HEK293 (cell line): ENCODE results near the gene PCBP1.

Experiments
- CTCF ChIA-PET: fragments of 350-600 bp; formaldehyde crosslinking; extraction: SDS; loops from one replicate; lab custom pipeline; 2021; ENCODE audit warnings: antibody characterized with exemption; lab: Yijun Ruan, JAX
- POLR2A ChIA-PET: fragments of 300-600 bp; formaldehyde crosslinking; extraction: SDS; loops from one replicate; lab custom pipeline; 2020; ENCODE audit warnings: antibody characterized with exemption, inconsistent platforms; lab: Yijun Ruan, JAX
- H3K27ac ChIP-seq: fragments of 200-500 bp; sonication (Bioruptor generic); 2 replicates; pipeline ENCODE4 v1.5.1; 2014; ENCODE audit warnings: low read depth, low read length, control low read depth, inconsistent platforms; ENCODE audit errors: extremely low read depth
- H3K36me3 ChIP-seq, 2 experiments: fragments of 200-500 bp in 1 of 2; sonication (Bioruptor generic) in 1 of 2; 1 replicate in 1 of 2; 2 replicates in 1 of 2; pipeline ENCODE4 v1.5.1; 2014 to 2017; ENCODE audit warnings: inconsistent platforms in 2 of 2, low read length in 2 of 2; ENCODE audit not compliant: control insufficient read depth in 2 of 2, insufficient read depth in 1 of 2
- H3K4me1 ChIP-seq: fragments of 200-500 bp; sonication (Bioruptor generic); 2 replicates; pipeline ENCODE4 v1.5.1; 2014; ENCODE audit warnings: mild to moderate bottlenecking, low read length, inconsistent platforms; ENCODE audit not compliant: control insufficient read depth, insufficient read depth
- H3K4me3 ChIP-seq: 2 replicates; pipeline ENCODE4 v1.5.1; 2011; ENCODE audit warnings: low read depth, mild to moderate bottlenecking, control low read depth, low read length, moderate library complexity
- H3K9me3 ChIP-seq: fragments of 200-500 bp; sonication (Bioruptor generic); 2 replicates; pipeline ENCODE4 v1.5.1; 2014; ENCODE audit warnings: low read depth, low read length, inconsistent platforms; ENCODE audit not compliant: control insufficient read depth, insufficient read depth
- EGR2 ChIP-seq: fragments of 450-650 bp; formaldehyde crosslinking; IDR thresholded peaks from 2 replicates; pipeline ENCODE4 v1.5.1; 2016; ENCODE audit warnings: low read depth, missing biosample characterization, missing genetic modification characterization
- FEZF1 ChIP-seq: fragments of 450-650 bp; formaldehyde crosslinking; IDR thresholded peaks from 2 replicates; pipeline ENCODE4 v1.5.1; 2016; ENCODE audit warnings: missing biosample characterization, missing genetic modification characterization
- GLIS1 ChIP-seq: fragments of 450-650 bp; formaldehyde crosslinking; IDR thresholded peaks from 2 replicates; pipeline ENCODE4 v1.5.1; 2016; ENCODE audit warnings: missing biosample characterization, missing genetic modification characterization
- KLF9 ChIP-seq: fragments of 450-650 bp; formaldehyde crosslinking; IDR thresholded peaks from 2 replicates; pipeline ENCODE4 v1.5.1; 2016; ENCODE audit warnings: missing biosample characterization, missing genetic modification characterization, low read depth
- OSR2 ChIP-seq: fragments of 450-650 bp; formaldehyde crosslinking; IDR thresholded peaks from 2 replicates; pipeline ENCODE4 v1.5.1; 2016; ENCODE audit warnings: missing biosample characterization, missing genetic modification characterization
- OVOL3 ChIP-seq: fragments of 450-650 bp; formaldehyde crosslinking; IDR thresholded peaks from 2 replicates; pipeline ENCODE4 v1.5.1; 2016; ENCODE audit warnings: missing biosample characterization, missing genetic modification characterization
- ZNF169 ChIP-seq: fragments of 450-650 bp; formaldehyde crosslinking; IDR thresholded peaks from 2 replicates; pipeline ENCODE4 v1.5.1; 2016; ENCODE audit warnings: missing biosample characterization, missing genetic modification characterization
- ZNF266 ChIP-seq: fragments of 450-650 bp; formaldehyde crosslinking; IDR thresholded peaks from 2 replicates; pipeline ENCODE4 v1.5.1; 2016; ENCODE audit warnings: missing biosample characterization, missing genetic modification characterization, low read depth
- ZNF529 ChIP-seq: fragments of 450-650 bp; formaldehyde crosslinking; IDR thresholded peaks from 2 replicates; pipeline ENCODE4 v1.5.1; 2017; ENCODE audit warnings: missing genetic modification characterization, missing biosample characterization; ENCODE audit not compliant: insufficient replicate concordance
- ZNF544 ChIP-seq: fragments of 450-650 bp; formaldehyde crosslinking; IDR thresholded peaks from 2 replicates; pipeline ENCODE4 v1.5.0; 2017; ENCODE audit warnings: missing biosample characterization, missing genetic modification characterization
- ZNF654 ChIP-seq: fragments of 450-650 bp; formaldehyde crosslinking; IDR thresholded peaks from 2 replicates; pipeline ENCODE4 v1.5.1; 2016; ENCODE audit warnings: low read depth, missing biosample characterization, missing genetic modification characterization
- ZNF843 ChIP-seq: fragments of 450-650 bp; formaldehyde crosslinking; IDR thresholded peaks from 2 replicates; pipeline ENCODE4 v1.5.1; 2016; ENCODE audit warnings: missing biosample characterization, missing genetic modification characterization
- ZSCAN16 ChIP-seq: fragments of 450-650 bp; formaldehyde crosslinking; IDR thresholded peaks from 2 replicates; pipeline ENCODE4 v1.5.1; 2016; ENCODE audit warnings: missing biosample characterization, missing genetic modification characterization
- TF ChIP-seq, protein P1 (sequence below): fragments of 450-650 bp; formaldehyde crosslinking; IDR thresholded peaks from 2 replicates; pipeline ENCODE4 v1.5.1; 2017; ENCODE audit warnings: missing biosample characterization, missing genetic modification characterization
- TF ChIP-seq, protein P2 (sequence below): fragments of 450-650 bp; formaldehyde crosslinking; IDR thresholded peaks from 2 replicates; pipeline ENCODE4 v1.5.1; 2017; ENCODE audit warnings: missing biosample characterization, missing genetic modification characterization
- TF ChIP-seq, protein P3 (sequence below): fragments of 450-650 bp; formaldehyde crosslinking; IDR thresholded peaks from 2 replicates; pipeline ENCODE4 v1.5.1; 2016; ENCODE audit warnings: missing biosample characterization, missing genetic modification characterization, low read depth
- TF ChIP-seq, protein P4 (sequence below): fragments of 450-650 bp; formaldehyde crosslinking; conservative IDR thresholded peaks from 2 replicates; pipeline ENCODE4 v1.5.1; 2016; ENCODE audit warnings: low read depth, missing biosample characterization, missing genetic modification characterization
- TF ChIP-seq, protein P5 (sequence below): fragments of 450-650 bp; formaldehyde crosslinking; IDR thresholded peaks from 2 replicates; pipeline ENCODE4 v1.5.1; 2016; ENCODE audit warnings: missing biosample characterization, missing genetic modification characterization

PCBP1 gene

DNA sequence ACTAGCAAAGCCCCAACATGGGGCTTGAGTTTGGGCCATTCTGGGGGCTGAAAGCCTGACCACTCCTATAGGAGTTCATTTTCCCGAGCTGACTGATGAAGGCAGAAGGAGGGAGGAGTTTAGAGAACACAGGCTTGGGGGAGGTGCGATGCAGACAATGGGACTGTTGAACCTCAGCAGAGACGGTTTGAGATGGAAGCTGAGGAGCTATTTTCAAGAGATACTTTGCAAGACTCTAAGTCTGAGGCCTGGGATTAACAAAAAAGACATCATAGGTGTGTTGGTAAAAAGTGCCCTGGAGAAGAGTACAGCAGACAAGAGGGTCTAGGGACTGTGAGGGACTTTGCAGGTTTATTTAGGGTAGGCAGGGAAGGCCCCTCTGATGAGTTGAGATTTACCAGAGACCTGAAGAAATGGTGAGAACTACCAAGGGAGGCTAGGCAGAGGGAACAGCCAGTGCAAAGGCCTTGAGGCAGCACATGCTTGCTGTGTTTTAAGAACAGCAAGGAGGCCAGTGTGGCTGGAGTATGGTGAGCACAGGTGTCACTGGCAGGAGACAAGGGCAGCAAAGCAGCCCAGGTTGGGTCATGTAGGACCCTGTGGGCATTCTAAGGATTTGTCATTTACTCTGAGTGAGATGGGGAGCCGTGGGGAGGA, 31.6 kb downstream of the PCBP1 start (continued):
- TF ChIP-seq ZNF169 (no peak), ZNF529 (no peak), KLF9 (no peak)
- TF ChIP-seq, protein P1, sequence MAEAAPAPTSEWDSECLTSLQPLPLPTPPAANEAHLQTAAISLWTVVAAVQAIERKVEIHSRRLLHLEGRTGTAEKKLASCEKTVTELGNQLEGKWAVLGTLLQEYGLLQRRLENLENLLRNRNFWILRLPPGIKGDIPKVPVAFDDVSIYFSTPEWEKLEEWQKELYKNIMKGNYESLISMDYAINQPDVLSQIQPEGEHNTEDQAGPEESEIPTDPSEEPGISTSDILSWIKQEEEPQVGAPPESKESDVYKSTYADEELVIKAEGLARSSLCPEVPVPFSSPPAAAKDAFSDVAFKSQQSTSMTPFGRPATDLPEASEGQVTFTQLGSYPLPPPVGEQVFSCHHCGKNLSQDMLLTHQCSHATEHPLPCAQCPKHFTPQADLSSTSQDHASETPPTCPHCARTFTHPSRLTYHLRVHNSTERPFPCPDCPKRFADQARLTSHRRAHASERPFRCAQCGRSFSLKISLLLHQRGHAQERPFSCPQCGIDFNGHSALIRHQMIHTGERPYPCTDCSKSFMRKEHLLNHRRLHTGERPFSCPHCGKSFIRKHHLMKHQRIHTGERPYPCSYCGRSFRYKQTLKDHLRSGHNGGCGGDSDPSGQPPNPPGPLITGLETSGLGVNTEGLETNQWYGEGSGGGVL (tag by site-specific recombination): no peak
- TF ChIP-seq, all 188 proteins: peak for 6

DNA sequence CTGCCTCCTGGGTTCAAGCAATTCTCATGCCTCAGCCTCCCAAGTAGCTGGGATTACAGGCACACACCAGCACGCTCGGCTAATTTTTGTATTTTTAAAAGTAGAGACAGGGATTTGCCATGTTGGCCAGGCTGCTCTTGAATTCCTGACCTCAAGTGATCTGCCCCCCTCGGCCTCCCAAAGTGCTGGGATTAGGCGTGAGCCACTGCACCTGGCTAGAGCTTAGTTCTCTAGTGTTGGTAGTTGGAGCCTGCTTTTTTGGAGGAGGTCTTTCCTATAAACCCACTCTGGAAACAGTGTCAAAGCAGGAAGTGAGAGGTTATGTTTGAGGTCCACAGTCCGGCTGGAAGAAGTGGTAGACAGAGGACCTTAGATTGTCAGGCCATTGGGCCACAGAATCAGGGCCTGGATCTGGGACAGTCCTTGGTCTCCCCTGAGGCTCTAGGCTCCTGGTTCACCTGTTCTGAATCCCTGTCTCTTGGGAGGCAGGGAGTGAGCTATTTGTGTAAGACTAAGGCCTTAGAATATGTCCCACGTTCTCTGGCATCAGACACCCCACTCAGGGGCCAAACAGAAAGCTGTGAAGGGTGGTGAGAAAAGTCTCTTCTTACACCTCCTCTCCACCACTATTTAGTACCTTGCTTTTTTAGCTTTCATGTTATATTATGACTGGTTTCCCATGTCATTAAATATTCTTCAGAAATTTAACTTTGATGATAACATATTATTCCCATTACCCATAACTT, 34.5 kb downstream of the PCBP1 start:
- ChIA-PET POLR2A (interaction anchor here (0.9 to 2.2 kb wide), 4 partner anchors 8 to 207 kb away, joined by 3 to 11 read pairs (median 6); partner anchors contain the start of gene MXD1), CTCF (interaction anchor here (0.6 to 1.7 kb wide), 2 partner anchors 11 to 18 kb away, joined by 3 to 4 read pairs; no protein-coding TSS in a partner anchor)
- Histone ChIP-seq H3K27ac (peak overlapping the region; percentile 29; the same call in 1 of the 2 replicates), H3K4me1 (peaks cover 9% of the 10 kb centered on the region), H3K36me3 (no peaks in the 10 kb centered on the region), H3K9me3 (no peaks in the 10 kb centered on the region), H3K4me3 (no peak overlapping the region)
- TF ChIP-seq ZNF843 (tag by site-specific recombination): no peak
- TF ChIP-seq GLIS1 (tag by site-specific recombination): peak; percentile 50

DNA sequence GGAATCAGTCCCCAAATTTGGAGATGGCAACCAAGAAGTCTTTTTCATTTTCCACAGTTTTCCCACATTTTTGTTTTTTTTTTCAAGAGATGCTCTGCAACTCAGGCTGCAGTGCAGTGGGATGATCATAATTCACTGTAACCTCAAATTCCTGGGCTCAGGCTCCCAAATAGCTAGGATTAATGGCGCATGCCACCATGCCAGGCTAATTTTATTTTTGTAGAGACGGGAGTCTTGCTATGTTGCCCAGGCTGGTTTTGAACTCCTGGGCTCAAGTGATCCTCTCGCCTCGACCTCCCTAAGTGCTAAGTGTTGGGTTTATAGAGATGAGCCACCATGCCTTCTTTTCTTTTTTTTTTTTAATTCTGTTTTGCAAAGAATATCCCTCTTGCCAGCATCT, 35.2 kb downstream of the PCBP1 start:
- no peaks in the 10 kb centered on the region for H3K9me3 ChIP-seq
- H3K4me3 ChIP-seq: no peak overlapping the region
- H3K36me3 ChIP-seq: no peaks in the 10 kb centered on the region
- CTCF ChIA-PET: interaction anchor here (1.7 kb wide), 1 partner anchor 12 kb away, joined by 4 read pairs; no protein-coding TSS in a partner anchor
- peaks cover 5% of the 10 kb centered on the region for H3K4me1 ChIP-seq
- no peak overlapping the region for H3K27ac ChIP-seq
- POLR2A ChIA-PET: interaction anchor here (1.5 to 2.2 kb wide), 2 partner anchors 34 to 208 kb away, joined by 4 to 7 read pairs; partner anchors contain the start of gene MXD1
- no peak for TF ChIP-seq ZNF266 (tag by site-specific recombination)
- TF ChIP-seq EGR2: no peak
- no peak for TF ChIP-seq FEZF1
- TF ChIP-seq, protein P2, sequence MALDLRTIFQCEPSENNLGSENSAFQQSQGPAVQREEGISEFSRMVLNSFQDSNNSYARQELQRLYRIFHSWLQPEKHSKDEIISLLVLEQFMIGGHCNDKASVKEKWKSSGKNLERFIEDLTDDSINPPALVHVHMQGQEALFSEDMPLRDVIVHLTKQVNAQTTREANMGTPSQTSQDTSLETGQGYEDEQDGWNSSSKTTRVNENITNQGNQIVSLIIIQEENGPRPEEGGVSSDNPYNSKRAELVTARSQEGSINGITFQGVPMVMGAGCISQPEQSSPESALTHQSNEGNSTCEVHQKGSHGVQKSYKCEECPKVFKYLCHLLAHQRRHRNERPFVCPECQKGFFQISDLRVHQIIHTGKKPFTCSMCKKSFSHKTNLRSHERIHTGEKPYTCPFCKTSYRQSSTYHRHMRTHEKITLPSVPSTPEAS (tag by site-specific recombination): no peak
- TF ChIP-seq, protein P3, sequence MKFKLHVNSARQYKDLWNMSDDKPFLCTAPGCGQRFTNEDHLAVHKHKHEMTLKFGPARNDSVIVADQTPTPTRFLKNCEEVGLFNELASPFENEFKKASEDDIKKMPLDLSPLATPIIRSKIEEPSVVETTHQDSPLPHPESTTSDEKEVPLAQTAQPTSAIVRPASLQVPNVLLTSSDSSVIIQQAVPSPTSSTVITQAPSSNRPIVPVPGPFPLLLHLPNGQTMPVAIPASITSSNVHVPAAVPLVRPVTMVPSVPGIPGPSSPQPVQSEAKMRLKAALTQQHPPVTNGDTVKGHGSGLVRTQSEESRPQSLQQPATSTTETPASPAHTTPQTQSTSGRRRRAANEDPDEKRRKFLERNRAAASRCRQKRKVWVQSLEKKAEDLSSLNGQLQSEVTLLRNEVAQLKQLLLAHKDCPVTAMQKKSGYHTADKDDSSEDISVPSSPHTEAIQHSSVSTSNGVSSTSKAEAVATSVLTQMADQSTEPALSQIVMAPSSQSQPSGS: no peak
- no peak for TF ChIP-seq OVOL3 (tag by site-specific recombination)
- no peak for TF ChIP-seq ZNF654 (tag by site-specific recombination)
- no peak for TF ChIP-seq ZSCAN16 (tag by site-specific recombination)
- TF ChIP-seq, protein P4, sequence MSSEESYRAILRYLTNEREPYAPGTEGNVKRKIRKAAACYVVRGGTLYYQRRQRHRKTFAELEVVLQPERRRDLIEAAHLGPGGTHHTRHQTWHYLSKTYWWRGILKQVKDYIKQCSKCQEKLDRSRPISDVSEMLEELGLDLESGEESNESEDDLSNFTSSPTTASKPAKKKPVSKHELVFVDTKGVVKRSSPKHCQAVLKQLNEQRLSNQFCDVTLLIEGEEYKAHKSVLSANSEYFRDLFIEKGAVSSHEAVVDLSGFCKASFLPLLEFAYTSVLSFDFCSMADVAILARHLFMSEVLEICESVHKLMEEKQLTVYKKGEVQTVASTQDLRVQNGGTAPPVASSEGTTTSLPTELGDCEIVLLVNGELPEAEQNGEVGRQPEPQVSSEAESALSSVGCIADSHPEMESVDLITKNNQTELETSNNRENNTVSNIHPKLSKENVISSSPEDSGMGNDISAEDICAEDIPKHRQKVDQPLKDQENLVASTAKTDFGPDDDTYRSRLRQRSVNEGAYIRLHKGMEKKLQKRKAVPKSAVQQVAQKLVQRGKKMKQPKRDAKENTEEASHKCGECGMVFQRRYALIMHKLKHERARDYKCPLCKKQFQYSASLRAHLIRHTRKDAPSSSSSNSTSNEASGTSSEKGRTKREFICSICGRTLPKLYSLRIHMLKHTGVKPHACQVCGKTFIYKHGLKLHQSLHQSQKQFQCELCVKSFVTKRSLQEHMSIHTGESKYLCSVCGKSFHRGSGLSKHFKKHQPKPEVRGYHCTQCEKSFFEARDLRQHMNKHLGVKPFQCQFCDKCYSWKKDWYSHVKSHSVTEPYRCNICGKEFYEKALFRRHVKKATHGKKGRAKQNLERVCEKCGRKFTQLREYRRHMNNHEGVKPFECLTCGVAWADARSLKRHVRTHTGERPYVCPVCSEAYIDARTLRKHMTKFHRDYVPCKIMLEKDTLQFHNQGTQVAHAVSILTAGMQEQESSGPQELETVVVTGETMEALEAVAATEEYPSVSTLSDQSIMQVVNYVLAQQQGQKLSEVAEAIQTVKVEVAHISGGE (tag by site-specific recombination): no peak
- no peak for TF ChIP-seq OSR2 (tag by site-specific recombination)
- TF ChIP-seq ZNF544 (tag by site-specific recombination): no peak
- no peak for TF ChIP-seq KLF9
- TF ChIP-seq, protein P5, sequence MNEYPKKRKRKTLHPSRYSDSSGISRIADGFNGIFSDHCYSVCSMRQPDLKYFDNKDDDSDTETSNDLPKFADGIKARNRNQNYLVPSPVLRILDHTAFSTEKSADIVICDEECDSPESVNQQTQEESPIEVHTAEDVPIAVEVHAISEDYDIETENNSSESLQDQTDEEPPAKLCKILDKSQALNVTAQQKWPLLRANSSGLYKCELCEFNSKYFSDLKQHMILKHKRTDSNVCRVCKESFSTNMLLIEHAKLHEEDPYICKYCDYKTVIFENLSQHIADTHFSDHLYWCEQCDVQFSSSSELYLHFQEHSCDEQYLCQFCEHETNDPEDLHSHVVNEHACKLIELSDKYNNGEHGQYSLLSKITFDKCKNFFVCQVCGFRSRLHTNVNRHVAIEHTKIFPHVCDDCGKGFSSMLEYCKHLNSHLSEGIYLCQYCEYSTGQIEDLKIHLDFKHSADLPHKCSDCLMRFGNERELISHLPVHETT (tag by site-specific recombination): no peak
